NCI-H226 (cell line): Measurements from ENCODE around the gene RETREG2.
A peak's percentile ranks its signal among the peaks of the same experiment; 100 is the strongest.

ENCODE experiments used
- DNase-seq: peaks from one replicate; pipeline ENCODE4 v3.0.0-alpha.2; 2015

The RETREG2 gene

DNA sequence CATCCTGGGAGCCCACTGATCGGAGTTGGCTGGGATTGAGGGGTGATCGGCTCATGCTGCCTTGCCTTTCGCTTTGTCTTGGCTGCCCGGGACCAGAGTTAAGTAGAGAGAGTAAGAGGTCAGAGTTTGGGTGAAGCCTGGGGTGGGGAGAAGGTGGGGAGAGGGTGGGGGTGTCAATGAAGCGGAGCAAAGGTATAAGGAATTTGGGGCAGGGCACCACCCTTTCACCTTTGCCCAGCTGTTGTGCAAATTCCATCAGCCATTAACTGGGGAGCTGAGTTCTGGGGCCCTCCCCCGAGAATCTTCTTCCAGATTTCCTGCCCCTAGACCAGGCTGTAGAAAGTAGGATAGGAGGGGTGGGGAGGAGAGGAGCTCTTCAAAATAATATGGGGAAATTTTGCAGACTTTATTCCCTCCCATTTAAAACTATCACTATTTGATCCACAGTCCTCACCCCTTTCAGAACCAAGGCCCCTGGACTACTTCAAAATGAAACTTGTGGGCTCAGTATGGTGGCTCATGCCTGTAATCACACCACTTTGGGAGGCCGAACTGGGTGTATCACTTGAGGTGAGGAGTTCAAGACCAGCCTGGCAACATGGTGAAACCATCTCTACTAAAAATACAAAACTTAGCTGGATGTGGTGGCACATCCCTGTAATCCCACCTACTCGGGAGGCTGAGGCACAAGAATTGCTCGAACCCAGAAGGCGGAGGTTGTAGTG lies 8.0 kb upstream of the RETREG2 start, which contains the start of gene SLC23A3:
TSS of gene SLC23A3 (minus strand) at position 100 of the 725 bp plus-strand sequence. CDS start at position 55, 45 bp downstream.
- DNase-seq: no peak

DNA sequence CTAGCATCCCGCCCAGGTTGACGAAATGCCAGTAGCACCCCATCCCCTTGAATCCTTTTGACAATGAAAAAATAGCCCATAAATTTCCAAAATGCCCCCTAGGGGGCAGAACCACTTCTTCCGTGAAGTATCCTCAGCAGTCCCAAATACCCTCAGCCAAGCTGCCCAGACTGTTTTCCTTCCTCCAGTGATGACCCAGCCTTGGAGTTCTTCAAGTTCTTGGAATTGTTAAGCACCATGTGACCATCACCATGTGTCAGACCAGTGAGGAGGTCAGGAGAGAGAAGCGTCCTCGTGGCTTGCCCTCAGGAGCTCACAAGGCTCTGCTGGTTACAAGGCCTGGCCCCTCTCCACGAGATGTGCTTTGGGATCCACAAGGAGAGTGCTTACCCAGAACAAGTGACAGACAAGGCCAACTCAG lies 6.8 kb upstream of the RETREG2 start:
- DNase-seq: peak; percentile 56

DNA sequence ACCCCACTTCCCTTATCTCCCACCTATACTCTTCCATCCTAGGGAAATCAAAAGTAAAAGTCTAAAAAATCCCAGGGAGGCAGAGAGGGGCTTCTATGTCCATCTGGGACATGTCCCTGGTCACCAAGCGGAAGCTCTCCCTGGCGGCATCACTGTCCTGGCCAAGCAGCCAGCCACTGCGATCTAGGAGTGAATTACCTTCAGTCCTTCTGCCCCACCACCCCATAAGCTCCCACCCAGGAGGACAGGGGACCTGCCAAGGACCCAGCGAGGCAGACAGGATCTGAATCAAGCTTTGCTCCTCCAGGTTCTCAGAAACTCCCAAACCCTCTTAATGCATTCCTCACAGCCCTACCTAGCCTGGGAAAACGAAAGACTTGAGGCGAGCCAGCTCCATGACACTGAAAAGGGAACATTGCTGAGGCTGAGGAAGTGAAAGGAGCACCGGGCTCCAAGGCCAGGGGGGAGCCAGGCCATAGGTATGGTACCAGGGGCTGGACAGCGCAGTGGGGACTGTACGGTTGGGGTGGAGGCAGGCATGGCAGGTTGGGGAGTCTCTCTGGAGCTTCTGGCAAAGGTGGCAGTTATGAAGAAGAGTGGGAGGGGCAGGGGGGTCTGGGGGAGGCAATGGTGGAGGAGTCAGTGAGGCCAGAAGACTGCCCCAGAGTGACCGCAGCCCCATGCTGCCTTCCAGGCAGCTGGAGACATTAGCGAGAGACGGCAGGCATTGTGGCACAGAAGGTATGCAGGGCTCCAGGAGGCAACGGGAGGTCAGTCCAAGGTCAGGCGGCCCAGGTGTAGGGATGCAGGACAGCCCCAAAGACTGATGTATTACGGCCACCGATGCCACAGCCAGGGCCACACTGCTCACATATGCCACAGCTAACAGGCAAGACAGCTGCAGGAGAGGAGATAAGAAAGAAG lies 5.6 kb upstream of the RETREG2 start:
- DNase-seq: no peak

- no peak for DNase-seq
Observed at GRCh38 chr2:219173176-219173575, 4.9 kb upstream of the RETREG2 start.

GRCh38 chr2:219174146-219174545 lies 3.9 kb upstream of the RETREG2 start:
- no peak for DNase-seq

GRCh38 chr2:219174801-219175200 lies 3.3 kb upstream of the RETREG2 start:
- no peak for DNase-seq

DNA sequence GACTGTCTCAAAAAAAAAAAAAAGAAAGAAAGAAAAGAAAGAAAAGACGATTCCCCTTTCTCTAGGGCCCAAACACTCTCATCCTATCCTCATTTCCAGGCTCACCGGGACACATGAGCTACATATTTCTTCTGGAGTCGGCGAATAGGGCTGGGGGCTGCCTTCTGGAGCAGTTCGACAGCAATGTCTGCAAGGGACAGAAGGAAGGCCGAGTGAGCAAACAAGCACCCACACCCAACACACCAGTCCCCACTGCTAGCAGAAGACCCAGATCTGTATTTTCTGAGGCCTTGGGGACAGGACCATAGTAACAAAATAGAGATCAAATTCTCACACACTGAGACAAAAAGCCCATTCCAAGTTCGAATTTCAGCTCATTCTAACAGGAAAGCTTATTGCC lies 2.6 kb upstream of the RETREG2 start:
- no peak for DNase-seq

DNA sequence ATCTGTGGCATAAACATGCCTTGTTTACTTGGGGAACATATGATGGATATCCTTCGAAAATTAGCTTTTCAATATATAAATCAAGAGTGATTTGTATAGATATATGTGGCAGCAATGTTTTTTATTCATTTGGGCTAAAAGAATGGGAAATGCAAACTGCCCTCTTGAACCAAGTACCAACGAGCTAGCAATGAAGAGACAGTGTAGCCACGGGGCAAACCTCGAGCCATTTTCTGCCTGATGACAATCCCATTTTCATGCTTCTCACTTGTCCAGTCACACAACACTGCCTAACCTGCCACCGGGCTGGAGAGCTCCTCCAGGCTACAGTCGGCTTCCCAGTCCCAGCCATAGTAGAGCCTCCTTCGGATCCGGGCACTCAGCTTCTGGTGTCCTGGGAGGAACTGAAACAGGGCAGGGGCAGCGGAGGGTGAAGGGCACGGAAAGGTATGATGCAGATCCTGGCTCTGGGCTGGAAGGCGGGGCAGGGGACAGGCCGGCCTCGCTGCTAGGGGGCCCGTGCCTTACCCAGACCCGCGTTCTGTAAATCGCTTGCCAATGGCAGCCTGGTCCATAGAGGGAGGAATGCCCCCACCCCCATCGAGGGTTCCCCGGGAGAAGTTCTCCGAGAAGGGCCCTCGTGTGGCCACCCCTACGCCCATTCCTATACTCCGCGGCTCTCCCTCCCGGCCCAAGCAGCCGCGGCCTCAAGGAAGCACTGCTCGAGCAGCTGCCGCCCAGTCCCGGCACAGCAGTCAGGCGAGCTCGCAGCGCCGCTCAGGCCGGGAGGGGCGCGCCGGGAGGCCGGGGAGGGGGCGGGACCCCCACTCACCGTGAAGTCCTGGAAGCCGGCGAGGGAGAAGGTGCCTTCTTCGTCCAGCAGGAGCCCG lies 1.9 kb upstream of the RETREG2 start:
- DNase-seq: peak; percentile 34

DNA sequence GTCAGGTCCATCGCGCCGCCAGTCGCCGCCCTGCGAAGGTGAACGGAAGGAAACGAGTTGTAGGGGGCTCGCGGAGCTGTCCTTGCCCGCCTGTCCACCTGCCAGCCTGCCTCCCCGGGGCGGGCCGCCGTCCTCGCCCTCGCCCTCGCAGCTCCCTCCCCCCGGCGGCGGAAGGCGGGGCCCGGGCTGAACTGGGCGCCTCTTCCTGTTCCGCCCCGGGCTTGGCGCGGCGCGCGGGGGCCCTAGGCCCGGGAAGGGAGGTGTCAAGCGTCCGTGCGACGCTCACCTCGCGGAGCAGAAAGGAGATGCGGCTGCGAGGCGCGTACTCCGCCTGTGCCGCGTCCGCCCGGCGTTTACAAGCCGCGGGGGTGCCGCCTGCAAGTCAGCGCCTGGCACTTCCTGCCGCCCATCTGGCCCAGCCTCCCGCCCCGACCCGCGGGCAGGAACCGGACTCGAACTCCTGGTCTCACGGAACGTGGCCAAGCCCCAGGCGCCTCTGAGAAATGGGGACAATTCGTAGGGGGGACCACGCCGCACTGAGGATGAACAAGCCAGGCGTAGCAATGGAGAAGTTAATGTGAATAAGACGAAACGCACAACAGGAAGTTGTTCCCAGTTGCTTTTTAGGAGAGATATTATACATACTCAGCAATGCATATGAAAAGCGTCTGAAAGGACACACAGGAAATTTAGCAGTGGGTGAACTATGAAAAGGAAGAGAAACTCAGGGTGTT lies 1.1 kb upstream of the RETREG2 start, which contains the start of gene CNPPD1:
TSS of gene CNPPD1 (minus strand) at position 108 of the 734 bp plus-strand sequence. CDS start at position 11, 97 bp downstream.
- peak; percentile 85 for DNase-seq

- no peak for DNase-seq
Observed at GRCh38 chr2:219178377-219179175, 501 bp downstream of the RETREG2 start.

GRCh38 chr2:219179601-219180465 lies 1.8 kb downstream of the RETREG2 start:
- DNase-seq: no peak

GRCh38 chr2:219180961-219181360 lies 2.9 kb downstream of the RETREG2 start:
- DNase-seq: no peak

DNA sequence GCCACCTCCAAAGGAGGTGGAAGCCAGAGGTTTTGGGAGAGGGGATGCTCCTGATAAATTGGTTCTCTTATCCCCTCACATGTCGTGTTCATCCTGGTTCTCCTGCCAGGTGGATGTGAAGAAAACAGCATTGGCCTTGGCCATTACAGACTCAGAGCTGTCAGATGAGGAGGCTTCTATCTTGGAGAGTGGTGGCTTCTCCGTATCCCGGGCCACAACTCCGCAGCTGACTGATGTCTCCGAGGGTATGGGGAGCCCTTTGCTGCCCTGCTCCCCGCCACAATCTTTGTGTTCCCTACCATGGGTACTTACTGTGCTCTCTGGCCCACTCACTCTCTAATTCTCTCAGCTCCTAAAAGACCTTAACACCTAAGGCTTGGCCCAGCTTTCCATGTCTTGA lies 3.5 kb downstream of the RETREG2 start:
- no peak for DNase-seq

DNA sequence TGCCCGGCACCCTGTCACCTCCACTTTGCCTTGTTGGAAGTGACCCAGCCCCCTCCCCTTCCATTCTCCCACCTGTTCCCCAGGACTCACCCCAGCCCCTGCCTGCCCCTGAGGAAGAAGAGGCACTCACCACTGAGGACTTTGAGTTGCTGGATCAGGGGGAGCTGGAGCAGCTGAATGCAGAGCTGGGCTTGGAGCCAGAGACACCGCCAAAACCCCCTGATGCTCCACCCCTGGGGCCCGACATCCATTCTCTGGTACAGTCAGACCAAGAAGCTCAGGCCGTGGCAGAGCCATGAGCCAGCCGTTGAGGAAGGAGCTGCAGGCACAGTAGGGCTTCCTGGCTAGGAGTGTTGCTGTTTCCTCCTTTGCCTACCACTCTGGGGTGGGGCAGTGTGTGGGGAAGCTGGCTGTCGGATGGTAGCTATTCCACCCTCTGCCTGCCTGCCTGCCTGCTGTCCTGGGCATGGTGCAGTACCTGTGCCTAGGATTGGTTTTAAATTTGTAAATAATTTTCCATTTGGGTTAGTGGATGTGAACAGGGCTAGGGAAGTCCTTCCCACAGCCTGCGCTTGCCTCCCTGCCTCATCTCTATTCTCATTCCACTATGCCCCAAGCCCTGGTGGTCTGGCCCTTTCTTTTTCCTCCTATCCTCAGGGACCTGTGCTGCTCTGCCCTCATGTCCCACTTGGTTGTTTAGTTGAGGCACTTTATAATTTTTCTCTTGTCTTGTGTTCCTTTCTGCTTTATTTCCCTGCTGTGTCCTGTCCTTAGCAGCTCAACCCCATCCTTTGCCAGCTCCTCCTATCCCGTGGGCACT lies 4.5 kb downstream of the RETREG2 start:
- DNase-seq: no peak

DNA sequence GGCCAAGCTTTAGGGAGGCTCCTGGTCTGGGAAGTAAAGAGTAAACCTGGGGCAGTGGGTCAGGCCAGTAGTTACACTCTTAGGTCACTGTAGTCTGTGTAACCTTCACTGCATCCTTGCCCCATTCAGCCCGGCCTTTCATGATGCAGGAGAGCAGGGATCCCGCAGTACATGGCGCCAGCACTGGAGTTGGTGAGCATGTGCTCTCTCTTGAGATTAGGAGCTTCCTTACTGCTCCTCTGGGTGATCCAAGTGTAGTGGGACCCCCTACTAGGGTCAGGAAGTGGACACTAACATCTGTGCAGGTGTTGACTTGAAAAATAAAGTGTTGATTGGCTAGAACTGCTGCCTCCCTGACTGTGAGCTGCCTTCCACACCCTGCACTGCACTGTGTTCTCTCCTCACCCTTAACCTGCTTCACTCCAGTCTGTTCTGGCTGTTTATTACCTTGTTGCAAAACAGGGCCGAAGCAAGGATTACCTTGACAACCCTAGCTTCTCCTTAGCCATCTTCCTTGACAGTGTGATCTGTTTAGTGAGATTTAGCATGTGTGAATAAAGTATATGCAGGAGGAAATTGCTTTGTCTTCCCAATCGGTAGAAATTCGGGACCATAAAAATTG lies 5.2 kb downstream of the RETREG2 start:
- DNase-seq: no peak

GRCh38 chr2:219184121-219184520 lies 6.0 kb downstream of the RETREG2 start:
- no peak for DNase-seq

DNA sequence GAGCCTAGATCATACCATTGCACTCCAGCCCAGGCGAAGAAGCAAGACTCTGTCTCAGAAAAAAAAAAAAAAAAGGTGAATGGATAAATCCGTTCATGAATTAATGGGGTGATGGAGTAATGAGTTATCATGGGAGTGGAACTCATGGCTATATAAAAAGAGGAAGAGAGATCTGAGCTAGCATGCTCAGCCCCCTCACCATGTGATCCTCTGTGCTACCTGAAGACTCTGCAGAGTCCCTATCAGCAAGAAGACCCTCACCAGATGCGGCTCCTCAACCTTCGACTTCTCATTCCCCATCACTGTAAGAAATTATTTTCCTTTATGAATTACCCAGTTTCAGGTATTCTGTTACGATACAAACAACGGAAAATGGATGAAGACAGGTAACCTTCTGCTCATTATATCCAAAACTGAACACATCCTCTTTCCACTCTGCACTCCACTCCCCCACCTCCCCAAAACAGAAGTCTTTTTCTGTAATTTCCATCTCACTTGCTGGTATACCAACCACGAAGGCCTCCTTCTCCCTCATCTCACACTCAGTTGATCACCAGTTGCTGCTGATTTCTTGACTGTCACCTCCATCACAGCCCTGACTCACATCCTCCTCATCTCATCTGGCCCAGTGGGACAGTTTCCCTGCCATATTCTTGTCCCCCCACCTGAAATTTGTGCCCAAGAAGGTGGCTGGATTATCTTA lies 8.8 kb downstream of the RETREG2 start:
- DNase-seq: no peak

GRCh38 chr2:219197388-219197787 lies 19.3 kb downstream of the RETREG2 start:
- no peak for DNase-seq
